SK-N-SH (cell line): ENCODE measurements around the gene MST1R.
A peak's percentile ranks its signal among the peaks of the same experiment; 100 is the strongest.

Source experiments
- TF ChIP-seq, protein P1 (sequence below): IDR thresholded peaks from 2 replicates; pipeline ENCODE4 v1.6.1; 2012; ENCODE audit warnings: mild to moderate bottlenecking, low read depth, low read length, moderate library complexity
- TF ChIP-seq, protein P2 (sequence below): fragments of 200-600 bp; sonication (generic); IDR thresholded peaks from 2 replicates; pipeline ENCODE4 v1.6.1; 2017; ENCODE audit warnings: antibody characterized with exemption, mild to moderate bottlenecking, moderate library complexity
- TF ChIP-seq, protein P3 (sequence below): IDR thresholded peaks from 2 replicates; pipeline ENCODE4 v1.4.0; 2012; ENCODE audit warnings: low read depth

DNA sequence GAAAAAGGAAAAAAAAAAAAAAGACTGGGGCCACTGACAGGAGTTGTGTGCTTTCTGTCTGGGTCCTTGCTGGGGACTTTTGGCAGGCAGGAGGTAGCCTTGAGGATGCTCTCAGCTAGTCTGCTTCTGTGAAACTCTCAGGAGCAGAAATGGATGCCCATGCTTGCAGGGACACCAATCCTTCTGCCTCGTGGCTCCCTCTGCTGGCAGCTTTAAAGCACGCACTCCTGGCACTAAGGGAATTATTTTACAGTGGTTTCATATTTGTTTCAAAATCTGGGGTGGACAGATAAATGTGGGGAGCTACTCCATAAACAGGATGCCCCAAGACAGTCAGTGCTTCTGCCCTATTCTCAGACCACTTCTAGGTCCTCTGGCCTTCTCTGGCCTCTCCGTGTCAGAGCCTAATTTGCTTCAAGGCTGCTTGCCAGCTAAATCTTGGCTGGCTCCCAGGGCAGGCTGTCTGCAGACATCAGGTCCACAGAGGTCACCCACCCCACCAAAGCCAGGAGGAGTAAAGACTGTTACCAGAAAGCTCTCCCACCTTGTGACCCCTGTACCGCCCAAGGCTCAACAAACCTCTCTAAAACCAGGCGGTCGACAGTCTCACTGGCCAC is 64.4 kb downstream of the MST1R start:
- TF ChIP-seq, protein P1, sequence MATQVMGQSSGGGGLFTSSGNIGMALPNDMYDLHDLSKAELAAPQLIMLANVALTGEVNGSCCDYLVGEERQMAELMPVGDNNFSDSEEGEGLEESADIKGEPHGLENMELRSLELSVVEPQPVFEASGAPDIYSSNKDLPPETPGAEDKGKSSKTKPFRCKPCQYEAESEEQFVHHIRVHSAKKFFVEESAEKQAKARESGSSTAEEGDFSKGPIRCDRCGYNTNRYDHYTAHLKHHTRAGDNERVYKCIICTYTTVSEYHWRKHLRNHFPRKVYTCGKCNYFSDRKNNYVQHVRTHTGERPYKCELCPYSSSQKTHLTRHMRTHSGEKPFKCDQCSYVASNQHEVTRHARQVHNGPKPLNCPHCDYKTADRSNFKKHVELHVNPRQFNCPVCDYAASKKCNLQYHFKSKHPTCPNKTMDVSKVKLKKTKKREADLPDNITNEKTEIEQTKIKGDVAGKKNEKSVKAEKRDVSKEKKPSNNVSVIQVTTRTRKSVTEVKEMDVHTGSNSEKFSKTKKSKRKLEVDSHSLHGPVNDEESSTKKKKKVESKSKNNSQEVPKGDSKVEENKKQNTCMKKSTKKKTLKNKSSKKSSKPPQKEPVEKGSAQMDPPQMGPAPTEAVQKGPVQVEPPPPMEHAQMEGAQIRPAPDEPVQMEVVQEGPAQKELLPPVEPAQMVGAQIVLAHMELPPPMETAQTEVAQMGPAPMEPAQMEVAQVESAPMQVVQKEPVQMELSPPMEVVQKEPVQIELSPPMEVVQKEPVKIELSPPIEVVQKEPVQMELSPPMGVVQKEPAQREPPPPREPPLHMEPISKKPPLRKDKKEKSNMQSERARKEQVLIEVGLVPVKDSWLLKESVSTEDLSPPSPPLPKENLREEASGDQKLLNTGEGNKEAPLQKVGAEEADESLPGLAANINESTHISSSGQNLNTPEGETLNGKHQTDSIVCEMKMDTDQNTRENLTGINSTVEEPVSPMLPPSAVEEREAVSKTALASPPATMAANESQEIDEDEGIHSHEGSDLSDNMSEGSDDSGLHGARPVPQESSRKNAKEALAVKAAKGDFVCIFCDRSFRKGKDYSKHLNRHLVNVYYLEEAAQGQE: no peak
- TF ChIP-seq, protein P2, sequence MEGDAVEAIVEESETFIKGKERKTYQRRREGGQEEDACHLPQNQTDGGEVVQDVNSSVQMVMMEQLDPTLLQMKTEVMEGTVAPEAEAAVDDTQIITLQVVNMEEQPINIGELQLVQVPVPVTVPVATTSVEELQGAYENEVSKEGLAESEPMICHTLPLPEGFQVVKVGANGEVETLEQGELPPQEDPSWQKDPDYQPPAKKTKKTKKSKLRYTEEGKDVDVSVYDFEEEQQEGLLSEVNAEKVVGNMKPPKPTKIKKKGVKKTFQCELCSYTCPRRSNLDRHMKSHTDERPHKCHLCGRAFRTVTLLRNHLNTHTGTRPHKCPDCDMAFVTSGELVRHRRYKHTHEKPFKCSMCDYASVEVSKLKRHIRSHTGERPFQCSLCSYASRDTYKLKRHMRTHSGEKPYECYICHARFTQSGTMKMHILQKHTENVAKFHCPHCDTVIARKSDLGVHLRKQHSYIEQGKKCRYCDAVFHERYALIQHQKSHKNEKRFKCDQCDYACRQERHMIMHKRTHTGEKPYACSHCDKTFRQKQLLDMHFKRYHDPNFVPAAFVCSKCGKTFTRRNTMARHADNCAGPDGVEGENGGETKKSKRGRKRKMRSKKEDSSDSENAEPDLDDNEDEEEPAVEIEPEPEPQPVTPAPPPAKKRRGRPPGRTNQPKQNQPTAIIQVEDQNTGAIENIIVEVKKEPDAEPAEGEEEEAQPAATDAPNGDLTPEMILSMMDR: peak; percentile 97
- TF ChIP-seq, protein P3, sequence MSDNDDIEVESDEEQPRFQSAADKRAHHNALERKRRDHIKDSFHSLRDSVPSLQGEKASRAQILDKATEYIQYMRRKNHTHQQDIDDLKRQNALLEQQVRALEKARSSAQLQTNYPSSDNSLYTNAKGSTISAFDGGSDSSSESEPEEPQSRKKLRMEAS: 0 out of 2 replicates have a peak, but pooled peaks have one; percentile 17
